ENCODE results near the gene SYK.

Gene SYK

DNA sequence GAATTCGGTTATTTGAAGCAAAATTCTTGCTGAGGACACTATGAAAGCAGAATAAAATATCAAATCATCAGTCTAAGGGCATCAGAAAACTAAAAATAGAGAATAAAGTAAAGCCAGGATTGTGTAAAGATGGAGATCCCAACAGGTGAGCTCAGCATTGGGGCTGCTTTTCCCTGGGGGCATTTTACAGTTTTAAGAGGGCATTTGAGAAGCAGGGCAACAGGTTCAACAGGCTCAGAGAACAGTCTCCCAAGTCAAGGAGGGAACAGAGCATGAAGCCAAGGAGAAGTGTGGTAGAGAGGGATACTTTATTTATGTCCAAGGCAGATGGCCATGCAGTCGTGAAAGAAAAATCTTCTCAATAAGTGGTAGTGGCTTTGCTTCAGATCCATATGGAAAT is 145.4 kb downstream of the SYK start:
- TF ChIP-seq, protein P1, sequence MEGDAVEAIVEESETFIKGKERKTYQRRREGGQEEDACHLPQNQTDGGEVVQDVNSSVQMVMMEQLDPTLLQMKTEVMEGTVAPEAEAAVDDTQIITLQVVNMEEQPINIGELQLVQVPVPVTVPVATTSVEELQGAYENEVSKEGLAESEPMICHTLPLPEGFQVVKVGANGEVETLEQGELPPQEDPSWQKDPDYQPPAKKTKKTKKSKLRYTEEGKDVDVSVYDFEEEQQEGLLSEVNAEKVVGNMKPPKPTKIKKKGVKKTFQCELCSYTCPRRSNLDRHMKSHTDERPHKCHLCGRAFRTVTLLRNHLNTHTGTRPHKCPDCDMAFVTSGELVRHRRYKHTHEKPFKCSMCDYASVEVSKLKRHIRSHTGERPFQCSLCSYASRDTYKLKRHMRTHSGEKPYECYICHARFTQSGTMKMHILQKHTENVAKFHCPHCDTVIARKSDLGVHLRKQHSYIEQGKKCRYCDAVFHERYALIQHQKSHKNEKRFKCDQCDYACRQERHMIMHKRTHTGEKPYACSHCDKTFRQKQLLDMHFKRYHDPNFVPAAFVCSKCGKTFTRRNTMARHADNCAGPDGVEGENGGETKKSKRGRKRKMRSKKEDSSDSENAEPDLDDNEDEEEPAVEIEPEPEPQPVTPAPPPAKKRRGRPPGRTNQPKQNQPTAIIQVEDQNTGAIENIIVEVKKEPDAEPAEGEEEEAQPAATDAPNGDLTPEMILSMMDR (IDR thresholded peaks at IDR 0.05; ENCODE audit: low read depth, low read length), result no peak
- no peak for TF ChIP-seq EZH2phosphoT487 (IDR thresholded peaks at IDR 0.05; ENCODE audit: low read depth)
- Histone ChIP-seq H3K4me2 (ENCODE audit: low read length) (no peak overlapping the region), H3K9me3 (ENCODE audit: insufficient read depth, low read length) (no peaks in the 10 kb centered on the region), H3K79me2 (ENCODE audit: low read length) (no peaks in the 10 kb centered on the region), H3K4me3 (ENCODE audit: low read length) (no peak overlapping the region), H3K9ac (ENCODE audit: low read length) (no peak overlapping the region), H3K36me3 (replicated peaks; ENCODE audit: low read depth, low read length) (no peaks in the 10 kb centered on the region), H3K27me3 (ENCODE audit: low read depth, low read length) (peaks cover 69% of the 10 kb centered on the region), H3K27ac (ENCODE audit: low read length) (no peak overlapping the region), H3K4me1 (ENCODE audit: low read length) (no peaks in the 10 kb centered on the region), H4K20me1 (ENCODE audit: insufficient read depth, low read length) (no peaks in the 10 kb centered on the region), H2AFZ (ENCODE audit: low read depth, low read length) (no peak overlapping the region)
